Measurements from ENCODE around the gene SRPK2.

GRCh38 chr7:105154084-105154483, 234.6 kb downstream of the SRPK2 start:
- TF ChIP-seq CTCF (conservative IDR thresholded peaks at IDR 0.05; ENCODE audit: low read depth, low read length) = no peak
- no peak for TF ChIP-seq EZH2 (IDR thresholded peaks at IDR 0.05; ENCODE audit: low read length, unreplicated experiment)
- TF ChIP-seq EZH2phosphoT487 (IDR thresholded peaks at IDR 0.05; ENCODE audit: borderline replicate concordance, low read length) = no peak

Measured in PC-3 (cell line).